Stimulated activated naive B cell treated with anti-CD40 and anti-IgM and Interleukin-4, amounts not matched to agents 10 μg/mL and 1 μg/mL and 100 μg/mL, for 72 hours (primary cell): ENCODE data around the gene UBE2M.
A peak's percentile ranks its signal among the peaks of the same experiment; 100 is the strongest.

ENCODE experiments used
- ATAC-seq, 2 donors: fragments of 150-1000 bp; cut with Tn5 transposase; replicated peaks; 2 replicates each; pipeline ENCODE4 v1.10.0; 2021; ENCODE audit warnings: moderate library complexity in 1 of 2
- DNase-seq: peaks from one replicate; pipeline ENCODE4 v3.0.0; 2021
- H3K27ac Mint-ChIP-seq: one replicate; pipeline ENCODE4 v1.8.0; 2022; ENCODE audit warnings: mild to moderate bottlenecking, mixed read lengths
- H3K27me3 Mint-ChIP-seq, 2 donors: one replicate each; pipeline ENCODE4 v1.8.0; 2022; ENCODE audit warnings: mixed read lengths in 2 of 2
- H3K36me3 Mint-ChIP-seq, 2 donors: one replicate each; pipeline ENCODE4 v1.8.0; 2022; ENCODE audit warnings: mixed read lengths in 2 of 2, mild to moderate bottlenecking in 1 of 2
- H3K4me1 Mint-ChIP-seq, 2 donors: one replicate each; pipeline ENCODE4 v1.8.0; 2022; ENCODE audit warnings: mixed read lengths in 2 of 2, mild to moderate bottlenecking in 1 of 2
- H3K4me3 Mint-ChIP-seq, 2 donors: one replicate each; pipeline ENCODE4 v1.8.0; 2022; ENCODE audit warnings: mild to moderate bottlenecking in 2 of 2, mixed read lengths in 2 of 2, moderate library complexity in 1 of 2
- H3K9me3 Mint-ChIP-seq, 2 donors: one replicate each; pipeline ENCODE4 v1.8.0; 2022; ENCODE audit warnings: mixed read lengths in 2 of 2, mild to moderate bottlenecking in 1 of 2

The UBE2M gene

DNA sequence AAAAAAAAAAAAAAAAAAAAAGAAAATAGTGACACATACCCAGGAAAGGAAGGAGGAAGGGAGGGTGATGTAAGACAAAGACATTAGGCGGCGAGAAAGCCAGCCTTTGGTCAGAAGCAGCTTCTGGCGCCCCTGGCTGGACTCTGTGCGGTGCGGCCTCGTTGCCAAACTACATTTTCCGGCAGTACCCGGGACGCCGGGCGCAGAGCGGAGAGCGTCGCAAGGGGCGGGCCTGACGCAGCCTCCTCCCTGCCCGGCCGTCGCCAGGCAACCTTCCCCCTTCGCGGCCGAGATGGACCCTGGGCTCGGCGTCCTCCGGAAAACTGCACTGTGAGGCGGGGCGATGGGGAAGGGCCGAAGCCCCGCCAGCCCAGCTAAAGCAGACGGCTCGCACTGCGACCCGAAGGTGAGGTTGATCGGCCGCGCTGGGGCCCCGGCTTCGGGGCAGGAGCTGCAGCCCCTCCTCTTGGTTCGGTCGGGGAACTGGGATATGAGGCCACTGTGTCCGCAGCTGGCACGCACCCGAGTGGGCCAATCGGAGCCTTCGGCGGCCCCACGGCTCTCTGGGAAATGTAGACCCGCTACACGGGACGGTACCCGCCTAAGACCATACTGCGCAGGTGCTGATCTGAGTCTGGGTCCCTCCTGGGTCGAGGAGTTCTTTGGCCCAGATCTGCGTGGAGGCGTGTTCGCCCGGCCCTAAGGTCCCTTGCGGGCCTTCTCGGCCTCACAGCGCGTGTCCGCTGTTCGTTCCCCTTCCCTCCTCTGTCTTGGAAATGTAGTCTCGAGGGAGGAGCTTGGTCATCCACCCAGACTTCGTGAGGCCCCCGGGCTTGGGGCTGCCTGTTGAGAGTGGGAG, 17.0 kb upstream of the UBE2M start:
- H3K27me3 Mint-ChIP-seq, result no peaks in the 10 kb centered on the region
- peak overlapping the region; percentile 90 for H3K4me3 Mint-ChIP-seq
- H3K4me1 Mint-ChIP-seq, result peaks cover 42 to 58% of the 10 kb centered on the region in 2 donors
- peaks cover 3 to 5% of the 10 kb centered on the region in 2 donors for H3K9me3 Mint-ChIP-seq
- H3K36me3 Mint-ChIP-seq, result peaks cover 26 to 29% of the 10 kb centered on the region in 2 donors
- DNase-seq (peak; percentile 89), ATAC-seq (peak; percentile 64)
- peak overlapping the region; percentile 99 for H3K27ac Mint-ChIP-seq

GRCh38 chr19:58573658-58574164, 15.3 kb upstream of the UBE2M start:
- peaks cover 30 to 33% of the 10 kb centered on the region in 2 donors for H3K36me3 Mint-ChIP-seq
- peaks cover 38 to 58% of the 10 kb centered on the region in 2 donors for H3K4me1 Mint-ChIP-seq
- H3K27ac Mint-ChIP-seq, result peak overlapping the region; percentile 99
- peak overlapping the region; percentile 90 to 93 for H3K4me3 Mint-ChIP-seq
- H3K9me3 Mint-ChIP-seq, result peaks cover 3 to 5% of the 10 kb centered on the region in 2 donors
- ATAC-seq, result no peak
- H3K27me3 Mint-ChIP-seq, result no peaks in the 10 kb centered on the region
- no peak for DNase-seq

- Mint-ChIP-seq H3K27me3 (no peaks in the 10 kb centered on the region), H3K4me3 (peak within 1 kb of the TSS; percentile 90 to 93), H3K9me3 (peaks cover 3 to 5% of the 10 kb centered on the region in 2 donors), H3K36me3 (peaks cover 33 to 34% of the 10 kb centered on the region in 2 donors), H3K4me1 (peaks cover 33 to 56% of the 10 kb centered on the region in 2 donors), H3K27ac (peak within 1 kb of the TSS; percentile 99)
- DNase-seq (peak; percentile 100), ATAC-seq (peak; percentile 68 to 69)
Observed at GRCh38 chr19:58572818-58573657, 14.6 kb upstream of the UBE2M start, which contains the start of gene MZF1. MZF1 (minus strand) TSS chr19:58573335; CDS start chr19:58571389, 1,946 bp downstream.

DNA sequence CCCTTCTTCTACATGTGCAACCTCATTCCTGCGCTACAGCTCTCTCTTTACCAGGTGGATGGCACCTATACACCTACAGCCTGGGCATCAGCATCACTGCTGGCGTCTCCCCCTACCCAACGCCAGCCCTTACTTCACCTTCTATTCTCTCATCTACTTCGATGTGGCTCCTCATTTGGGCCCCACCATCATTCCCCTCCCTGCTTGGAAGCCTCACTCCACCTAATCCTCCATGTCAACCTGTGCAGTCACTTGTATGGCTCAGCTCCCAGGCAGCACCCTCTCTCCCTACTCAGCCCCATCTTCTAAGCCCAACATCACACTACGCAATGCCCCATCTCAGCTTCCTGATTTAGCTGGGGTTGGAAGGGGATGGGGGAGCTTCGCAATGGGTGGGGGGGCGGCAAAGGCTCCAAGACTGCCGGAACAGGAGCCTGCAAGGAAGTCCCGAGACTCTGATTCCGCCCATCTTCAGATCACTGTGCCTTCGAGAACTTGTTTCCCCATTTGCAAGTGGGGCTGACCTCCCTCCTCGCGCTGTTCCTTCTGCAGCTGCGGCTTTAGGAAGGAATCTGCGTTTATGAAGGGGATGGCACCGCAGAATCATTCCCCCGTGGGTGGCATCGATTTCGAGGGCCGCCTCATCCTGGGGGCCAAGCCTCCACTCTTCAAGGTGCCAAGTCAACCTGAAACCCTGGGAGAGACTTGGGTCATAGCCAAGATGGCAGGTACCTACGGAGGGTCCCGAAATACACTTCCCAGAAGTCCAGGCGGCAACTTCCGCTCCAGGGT, 13.8 kb upstream of the UBE2M start:
- peaks cover 31 to 33% of the 10 kb centered on the region in 2 donors for H3K36me3 Mint-ChIP-seq
- H3K27ac Mint-ChIP-seq, result peak overlapping the region; percentile 99
- ATAC-seq, result no peak
- H3K4me3 Mint-ChIP-seq, result peak overlapping the region; percentile 90 to 93
- peaks cover 3 to 5% of the 10 kb centered on the region in 2 donors for H3K9me3 Mint-ChIP-seq
- no peak for DNase-seq
- H3K4me1 Mint-ChIP-seq, result peaks cover 27 to 48% of the 10 kb centered on the region in 2 donors
- H3K27me3 Mint-ChIP-seq, result no peaks in the 10 kb centered on the region

- ATAC-seq (no peak), DNase-seq (no peak)
- Mint-ChIP-seq H3K27me3 (no peaks in the 10 kb centered on the region), H3K4me1 (peaks cover 27 to 47% of the 10 kb centered on the region in 2 donors), H3K27ac (no peak overlapping the region), H3K4me3 (peak overlapping the region; percentile 90 to 93), H3K9me3 (peaks cover 3 to 5% of the 10 kb centered on the region in 2 donors), H3K36me3 (peaks cover 31 to 34% of the 10 kb centered on the region in 2 donors)
Observed at GRCh38 chr19:58571575-58571947, 13.2 kb upstream of the UBE2M start.

DNA sequence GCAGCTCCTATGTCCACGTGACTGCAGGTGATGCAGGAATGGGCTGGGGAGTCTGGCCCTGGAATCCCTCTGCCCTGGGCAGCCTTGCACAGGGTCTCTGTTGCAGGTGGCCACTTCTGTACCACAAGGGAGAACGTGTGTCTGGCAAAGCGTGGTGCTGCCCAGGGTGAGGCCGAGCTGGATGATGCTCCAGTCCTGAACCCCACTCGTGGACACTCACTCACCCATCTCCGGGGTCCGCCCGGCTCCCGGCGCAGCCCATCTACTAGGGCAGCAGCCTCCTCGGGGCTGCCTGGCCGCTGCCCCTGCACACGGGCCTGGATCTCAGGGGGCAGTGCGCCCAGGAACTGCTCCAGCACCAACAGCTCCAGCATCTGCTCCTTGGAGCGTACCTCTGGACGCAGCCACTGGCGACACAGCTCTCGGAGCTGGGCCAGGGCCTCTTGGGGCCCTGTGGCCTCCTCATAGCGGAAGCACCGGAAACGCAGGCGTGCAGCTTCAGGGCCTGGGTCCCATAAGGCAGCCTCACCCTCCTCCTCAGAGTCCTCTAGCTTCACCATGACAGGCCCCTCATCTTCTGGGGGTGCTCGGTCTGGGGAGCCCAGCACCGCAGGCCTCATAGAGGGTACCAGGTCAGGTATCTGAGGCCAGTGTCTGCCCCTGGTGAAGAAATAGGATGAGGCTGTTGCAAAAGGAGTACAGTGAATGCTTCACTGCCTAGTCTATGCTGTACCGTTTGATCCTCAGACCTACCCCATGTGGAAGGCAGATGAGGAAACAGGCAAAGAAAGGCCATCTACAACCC, 12.6 kb upstream of the UBE2M start:
- H3K9me3 Mint-ChIP-seq, result peaks cover 3 to 5% of the 10 kb centered on the region in 2 donors
- DNase-seq (no peak), ATAC-seq (no peak)
- H3K4me1 Mint-ChIP-seq, result peaks cover 31 to 52% of the 10 kb centered on the region in 2 donors
- no peak overlapping the region for H3K4me3 Mint-ChIP-seq
- no peaks in the 10 kb centered on the region for H3K27me3 Mint-ChIP-seq
- no peak overlapping the region for H3K27ac Mint-ChIP-seq
- peaks cover 34 to 40% of the 10 kb centered on the region in 2 donors for H3K36me3 Mint-ChIP-seq

DNA sequence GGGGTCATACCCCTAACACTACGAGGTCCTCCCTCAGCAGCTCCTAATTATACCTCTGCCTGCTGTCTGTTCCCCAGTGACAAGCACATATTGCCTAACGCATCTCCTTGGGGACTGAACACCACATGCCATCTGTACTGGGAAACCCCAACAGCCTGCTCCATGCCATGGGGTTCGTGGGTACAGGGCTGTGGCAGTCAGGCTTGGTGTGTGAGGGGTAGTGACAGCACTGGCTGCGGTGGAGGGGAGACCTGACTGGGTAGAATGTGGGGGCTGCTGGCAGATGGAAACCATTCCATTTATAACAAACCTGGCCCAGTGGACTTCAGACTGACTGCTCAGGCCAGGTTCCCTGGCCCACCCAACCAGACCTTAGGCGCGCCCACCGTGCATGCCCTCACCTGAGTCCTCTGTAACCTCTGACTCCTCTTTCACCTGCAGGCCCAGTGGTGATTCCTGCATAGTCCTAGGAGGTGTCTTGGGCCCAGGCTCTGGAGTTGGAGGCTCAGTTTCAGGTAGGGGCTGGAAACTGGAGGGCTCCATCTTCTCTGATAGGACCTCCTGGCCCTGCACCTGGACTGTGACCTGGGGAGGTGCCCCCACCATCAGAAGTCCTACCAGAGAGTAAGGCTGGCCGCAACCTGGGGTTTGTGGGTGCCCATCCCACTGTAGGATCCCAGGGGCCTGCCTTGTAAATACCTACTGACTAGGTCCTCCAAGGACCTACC, 11.7 kb upstream of the UBE2M start:
- no peaks in the 10 kb centered on the region for H3K27me3 Mint-ChIP-seq
- no peak overlapping the region for H3K4me3 Mint-ChIP-seq
- peaks cover 3 to 5% of the 10 kb centered on the region in 2 donors for H3K9me3 Mint-ChIP-seq
- H3K36me3 Mint-ChIP-seq, result peaks cover 34 to 40% of the 10 kb centered on the region in 2 donors
- no peak for DNase-seq
- peak overlapping the region; percentile 77 for H3K27ac Mint-ChIP-seq
- no peak for ATAC-seq
- H3K4me1 Mint-ChIP-seq, result peaks cover 30 to 52% of the 10 kb centered on the region in 2 donors

DNA sequence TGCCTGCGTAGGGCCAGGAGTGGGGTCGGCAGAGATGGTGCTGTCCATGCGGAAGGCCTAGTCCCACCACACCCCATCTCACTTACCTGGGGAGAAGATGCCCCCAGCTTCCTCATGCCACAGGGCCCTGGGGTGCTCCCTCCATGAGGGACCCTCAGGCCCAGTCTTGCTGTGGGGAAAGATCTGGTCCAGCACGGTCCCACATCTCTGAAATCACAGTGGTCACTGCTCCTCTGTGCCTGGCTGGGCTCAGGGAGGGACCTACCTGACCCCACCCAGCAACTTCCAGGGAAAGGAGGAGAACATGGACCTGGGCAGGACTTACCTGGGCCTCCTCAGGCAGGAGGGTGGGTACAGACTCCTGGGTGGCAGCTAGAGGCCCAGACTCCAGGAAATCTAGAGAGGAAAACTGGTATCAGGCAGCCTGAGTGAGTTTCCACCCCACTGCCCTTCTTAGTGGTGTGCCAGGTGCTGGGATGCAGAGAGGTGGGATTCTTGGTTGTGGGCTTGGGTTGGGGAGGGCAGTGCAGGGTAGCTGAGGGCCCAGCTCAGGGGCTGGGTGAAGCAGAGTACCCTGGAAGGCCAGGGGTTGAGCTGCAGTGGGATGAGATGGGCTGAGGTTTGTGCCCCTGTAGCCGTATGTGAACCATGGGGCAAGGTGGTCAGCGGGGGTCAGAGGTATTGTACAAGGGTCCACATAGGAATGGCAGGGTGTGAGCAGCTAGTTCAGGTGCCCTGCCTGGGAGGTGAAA, 11.0 kb upstream of the UBE2M start:
- H3K4me1 Mint-ChIP-seq, result peaks cover 30 to 49% of the 10 kb centered on the region in 2 donors
- no peak overlapping the region for H3K4me3 Mint-ChIP-seq
- peaks cover 34 to 45% of the 10 kb centered on the region in 2 donors for H3K36me3 Mint-ChIP-seq
- peaks cover 3 to 5% of the 10 kb centered on the region in 2 donors for H3K9me3 Mint-ChIP-seq
- H3K27ac Mint-ChIP-seq, result peak overlapping the region; percentile 77
- H3K27me3 Mint-ChIP-seq, result no peaks in the 10 kb centered on the region
- DNase-seq (no peak), ATAC-seq (no peak)

DNA sequence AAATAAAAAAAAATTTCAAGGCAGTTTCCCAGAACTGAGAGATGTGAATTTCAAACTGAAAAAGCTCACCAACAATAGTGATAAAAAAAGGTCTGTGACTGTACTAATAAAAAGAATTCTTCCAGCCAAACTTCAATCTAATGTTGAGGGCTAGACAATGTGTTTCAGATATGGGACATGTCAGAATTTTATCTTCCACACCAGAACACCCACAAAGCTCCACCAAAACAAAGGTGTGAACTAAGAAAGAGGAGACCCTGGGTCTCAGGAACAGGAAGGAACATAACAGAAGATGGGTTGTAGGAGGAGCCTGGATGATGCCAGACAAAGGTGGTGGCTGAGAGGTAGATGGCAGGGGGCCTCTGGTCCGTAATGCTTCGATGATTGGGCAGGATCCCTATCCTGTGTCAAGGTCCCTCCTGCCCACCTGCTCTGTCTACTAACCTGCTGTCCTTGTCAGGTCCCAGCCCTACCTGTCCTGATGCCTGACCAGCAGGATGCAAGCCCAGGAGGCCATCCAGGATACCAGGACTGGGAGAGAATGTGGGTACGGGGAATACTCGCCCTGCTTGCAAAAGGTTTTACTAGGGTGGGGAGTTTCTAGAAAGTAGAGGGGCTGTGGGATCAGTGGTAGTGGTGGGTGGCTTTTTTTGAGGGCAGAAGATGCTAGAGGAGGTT, 10.2 kb upstream of the UBE2M start:
- DNase-seq (no peak), ATAC-seq (no peak)
- H3K27ac Mint-ChIP-seq, result peak overlapping the region; percentile 16
- H3K9me3 Mint-ChIP-seq, result peaks cover 3 to 5% of the 10 kb centered on the region in 2 donors
- H3K36me3 Mint-ChIP-seq, result peaks cover 35 to 52% of the 10 kb centered on the region in 2 donors
- peaks cover 30 to 47% of the 10 kb centered on the region in 2 donors for H3K4me1 Mint-ChIP-seq
- no peaks in the 10 kb centered on the region for H3K27me3 Mint-ChIP-seq
- H3K4me3 Mint-ChIP-seq, result no peak overlapping the region

DNA sequence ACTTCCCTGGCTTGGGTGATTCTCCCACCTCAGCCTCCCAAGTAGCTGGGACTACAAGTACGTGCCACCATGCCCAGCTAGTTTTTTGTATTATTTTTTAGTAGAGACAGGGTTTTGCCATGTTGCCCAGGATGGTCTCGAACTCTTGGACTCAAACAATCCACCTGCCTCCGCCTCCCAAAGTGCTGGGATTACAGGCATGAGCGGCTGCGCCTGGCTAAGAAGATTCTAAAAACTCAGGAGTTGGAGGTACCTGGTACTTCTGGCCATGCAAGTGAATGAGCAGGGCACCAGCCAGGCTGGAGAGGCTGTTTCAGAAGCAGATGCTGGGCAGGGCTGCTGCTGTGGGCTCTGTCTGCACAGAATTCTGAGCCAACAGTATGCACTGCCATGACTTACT, 8.6 kb upstream of the UBE2M start:
- Mint-ChIP-seq H3K9me3 (peaks cover 2 to 3% of the 10 kb centered on the region in 2 donors), H3K36me3 (peaks cover 31 to 50% of the 10 kb centered on the region in 2 donors), H3K27ac (no peak overlapping the region), H3K27me3 (no peaks in the 10 kb centered on the region), H3K4me3 (no peak overlapping the region), H3K4me1 (peaks cover 31 to 52% of the 10 kb centered on the region in 2 donors)
- ATAC-seq (no peak), DNase-seq (no peak)

DNA sequence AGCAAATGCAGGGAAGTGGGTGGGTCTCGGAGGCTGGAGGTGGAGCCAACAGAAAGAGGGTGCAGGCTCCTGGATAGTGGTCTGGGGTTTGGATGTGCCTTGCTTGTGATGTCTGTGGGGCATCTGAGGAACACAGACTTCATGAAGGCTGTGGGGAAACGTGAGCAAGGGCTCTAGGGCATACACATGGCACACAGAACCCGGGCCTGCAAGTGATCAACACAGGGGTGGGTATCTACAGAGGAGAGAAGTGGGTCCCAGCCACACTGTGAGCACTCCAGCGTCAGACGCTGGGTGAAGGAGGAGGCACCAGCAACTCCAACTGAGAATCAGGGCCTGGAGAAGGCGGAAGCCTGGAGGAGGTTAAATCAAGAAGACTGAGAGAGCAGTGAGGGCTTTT, 5.4 kb upstream of the UBE2M start:
- no peaks in the 10 kb centered on the region for H3K27me3 Mint-ChIP-seq
- H3K4me1 Mint-ChIP-seq, result peaks cover 37 to 66% of the 10 kb centered on the region in 2 donors
- H3K27ac Mint-ChIP-seq, result peak overlapping the region; percentile 59
- H3K4me3 Mint-ChIP-seq, result peak overlapping the region; percentile 12 to 89
- ATAC-seq, result no peak
- no peaks in the 10 kb centered on the region for H3K9me3 Mint-ChIP-seq
- DNase-seq, result no peak
- H3K36me3 Mint-ChIP-seq, result peaks cover 24 to 56% of the 10 kb centered on the region in 2 donors
